ENCODE measurements around the gene USP48.
"Not testable (repeated sequence)": the region's sequence is repeated elsewhere in the genome, so short reads cannot be mapped to it uniquely, and the experiment has no call there.

The USP48 gene

GRCh38 chr1:21814981-21815582 is 32.1 kb upstream of the USP48 start:
- no peak overlapping the region for H3K4me3 ChIP-seq (ENCODE audit: low read depth, low read length)

GRCh38 chr1:21814241-21814918 is 31.4 kb upstream of the USP48 start:
- H3K4me3 ChIP-seq (ENCODE audit: low read depth, low read length), result peak overlapping the region; percentile 53

- H3K4me3 ChIP-seq (ENCODE audit: low read depth, low read length), result no peak overlapping the region
Measured at GRCh38 chr1:21813542-21813941, 30.6 kb upstream of the USP48 start.

GRCh38 chr1:21811875-21812305 is 28.9 kb upstream of the USP48 start, which contains the start of gene LDLRAD2:
Gene LDLRAD2 (plus strand): TSS chr1:21812265. CDS start chr1:21812452, 187 bp downstream.
- H3K4me3 ChIP-seq (ENCODE audit: low read depth, low read length), result no peak within 1 kb of the TSS

- H3K4me3 ChIP-seq (ENCODE audit: low read depth, low read length), result no peak overlapping the region
Measured at GRCh38 chr1:21804536-21804935, 21.6 kb upstream of the USP48 start.

GRCh38 chr1:21801100-21801499 is 18.2 kb upstream of the USP48 start:
- H3K4me3 ChIP-seq (ENCODE audit: low read depth, low read length), result no peak overlapping the region

- no peak overlapping the region for H3K4me3 ChIP-seq (ENCODE audit: low read depth, low read length)
Measured at GRCh38 chr1:21799730-21800129, 16.8 kb upstream of the USP48 start.

- no peak overlapping the region for H3K4me3 ChIP-seq (ENCODE audit: low read depth, low read length)
Measured at GRCh38 chr1:21795075-21795474, 12.1 kb upstream of the USP48 start.

- no peak overlapping the region for H3K4me3 ChIP-seq (ENCODE audit: low read depth, low read length)
Measured at GRCh38 chr1:21794656-21795055, 11.7 kb upstream of the USP48 start.

- H3K4me3 ChIP-seq (ENCODE audit: low read depth, low read length), result no peak overlapping the region
Measured at GRCh38 chr1:21793104-21793503, 10.2 kb upstream of the USP48 start.

GRCh38 chr1:21786640-21787039 is 3.7 kb upstream of the USP48 start:
- H3K4me3 ChIP-seq (ENCODE audit: low read depth, low read length), result no peak overlapping the region

- not testable (repeated sequence) for H3K4me3 ChIP-seq (ENCODE audit: low read depth, low read length)
Measured at GRCh38 chr1:21785764-21786163, 2.8 kb upstream of the USP48 start.

- peak overlapping the region; percentile 96 for H3K4me3 ChIP-seq (ENCODE audit: low read depth, low read length)
Measured at GRCh38 chr1:21783679-21784603, 992 bp upstream of the USP48 start.

- H3K4me3 ChIP-seq (ENCODE audit: low read depth, low read length), result peak overlapping the region; percentile 96
Measured at GRCh38 chr1:21782349-21782867, 541 bp downstream of the USP48 start.

GRCh38 chr1:21781815-21782348 is 1.1 kb downstream of the USP48 start:
- peak overlapping the region; percentile 96 for H3K4me3 ChIP-seq (ENCODE audit: low read depth, low read length)

GRCh38 chr1:21779613-21780521 is 3.1 kb downstream of the USP48 start:
- H3K4me3 ChIP-seq (ENCODE audit: low read depth, low read length), result no peak overlapping the region

- no peak overlapping the region for H3K4me3 ChIP-seq (ENCODE audit: low read depth, low read length)
Measured at GRCh38 chr1:21778405-21778727, 4.6 kb downstream of the USP48 start.

- H3K4me3 ChIP-seq (ENCODE audit: low read depth, low read length), result not testable (repeated sequence)
Measured at GRCh38 chr1:21776925-21777324, 6.0 kb downstream of the USP48 start.

GRCh38 chr1:21775985-21776562 is 6.9 kb downstream of the USP48 start:
- no peak overlapping the region for H3K4me3 ChIP-seq (ENCODE audit: low read depth, low read length)

GRCh38 chr1:21775550-21775914 is 7.4 kb downstream of the USP48 start:
- no peak overlapping the region for H3K4me3 ChIP-seq (ENCODE audit: low read depth, low read length)
